Mucosa of descending colon (tissue), 3 donors: ENCODE data around the gene MTCH2. TPM values are rescaled to one million over a fixed set of nuclear protein-coding genes. Genes with fewer than 3 reads are reported as not detected.

ENCODE experiments used
- ATAC-seq: fragments of 200-7000 bp; cut with Tn5 transposase; one replicate; pipeline ENCODE4 v1.9.1; 2020; ENCODE audit warnings: mild to moderate bottlenecking, moderate library complexity
- DNase-seq, 3 donors: peaks; one replicate each; pipeline ENCODE4 v3.0.0-alpha.2; 2020
- H3K36me3 ChIP-seq: fragments of 200-600 bp; one replicate; pipeline ENCODE4 v1.8.0; 2021; ENCODE audit warnings: low read depth, mild to moderate bottlenecking
- H3K4me1 ChIP-seq: fragments of 200-600 bp; one replicate; pipeline ENCODE4 v1.8.0; 2021; ENCODE audit warnings: low read depth, mild to moderate bottlenecking
- H3K4me3 ChIP-seq: fragments of 200-600 bp; one replicate; pipeline ENCODE4 v1.8.0; 2021; ENCODE audit warnings: mild to moderate bottlenecking
- H3K9me3 ChIP-seq: fragments of 200-600 bp; one replicate; pipeline ENCODE4 v1.8.0; 2021; ENCODE audit warnings: mild to moderate bottlenecking
- intact Hi-C, 2 donors: fragments of 100-400 bp; cut with DNase I in 1 of 2; cut with micrococcal nuclease in 1 of 2; formaldehyde crosslinking; loops; one replicate each; pipeline versions ENCODE4 v1.11.0 to v1.11.1; 2022; cut with DNase I, micrococcal nuclease
- total RNA-seq, 3 donors: library from RNA; stranded (reverse); fragmentation: NEBNext Ultra II Directional in 2 of 3; extraction: Animal tissue kit (Norgen Biotek cat#: 25700) in 2 of 3; gene quantifications; one replicate each; pipeline versions ENCODE4 v1.2.1 to v1.2.4, GENCODE V29; 2021 to 2023
- TF ChIP-seq, protein P1 (sequence below): fragments of 200-600 bp; IDR thresholded peaks from one replicate; pipeline ENCODE4 v1.8.0; 2022; ENCODE audit warnings: antibody characterized with exemption, mild to moderate bottlenecking
- donor health status: DM: no; HTN: no; CAD: no; lungs with moderate emphysema.
- donor health status: DM: no; HTN: no; CAD: no.
- donor health status: DM: no; HTN: yes; CAD: no.

Gene MTCH2
- total RNA-seq, 3 donors from 2014 or later = 89.7 to 137 (median 126) TPM

DNA sequence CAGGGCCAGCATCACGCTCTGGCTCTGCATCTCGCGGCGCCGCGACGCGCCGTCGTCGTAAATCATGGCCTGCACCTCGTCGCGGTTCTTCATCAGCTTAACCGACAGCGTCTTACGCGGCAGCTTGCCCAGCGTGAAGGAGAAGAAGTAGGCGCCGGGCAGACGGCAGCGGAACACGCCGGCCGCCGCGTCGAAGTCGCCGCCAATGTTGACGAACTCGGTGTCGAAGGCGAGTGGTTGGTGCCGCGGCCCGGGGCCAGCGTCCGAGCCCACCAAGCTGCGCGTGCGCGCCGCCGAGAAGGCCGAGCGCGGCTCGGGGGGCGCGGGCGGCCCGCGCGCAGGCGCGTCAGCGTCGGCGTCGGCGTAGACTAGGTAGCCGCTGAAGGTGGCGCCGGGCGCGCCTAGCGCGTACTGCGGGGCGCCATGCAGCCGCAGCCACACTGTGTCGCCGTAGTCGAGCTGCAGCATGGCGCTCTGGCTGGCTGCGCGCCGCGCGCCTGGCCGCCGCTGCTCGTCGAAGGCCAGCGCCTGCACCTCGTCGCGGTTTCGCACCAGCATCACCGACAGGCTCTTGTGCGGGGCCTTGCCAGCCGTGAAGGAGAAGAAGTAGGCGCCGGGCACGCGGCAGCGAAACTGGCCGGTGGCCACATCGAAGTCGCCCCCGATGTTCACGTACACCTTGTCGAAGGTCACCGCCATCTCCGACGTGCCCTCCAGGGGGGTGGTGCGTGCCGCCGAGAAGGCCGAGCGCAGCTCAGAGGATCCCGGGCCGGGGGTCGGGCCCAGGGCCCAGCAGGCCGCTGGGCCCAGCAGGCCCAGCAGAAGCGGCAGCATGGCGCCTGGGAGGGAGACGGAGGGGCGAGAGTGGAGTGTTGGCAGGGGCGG lies 52.1 kb downstream of the MTCH2 start:
- no peak overlapping the region for H3K4me3 ChIP-seq
- H3K36me3 ChIP-seq = no peaks in the 10 kb centered on the region
- intact Hi-C loops = no loop called here
- ATAC-seq (no peak), DNase-seq (no peak)
- TF ChIP-seq, protein P1, sequence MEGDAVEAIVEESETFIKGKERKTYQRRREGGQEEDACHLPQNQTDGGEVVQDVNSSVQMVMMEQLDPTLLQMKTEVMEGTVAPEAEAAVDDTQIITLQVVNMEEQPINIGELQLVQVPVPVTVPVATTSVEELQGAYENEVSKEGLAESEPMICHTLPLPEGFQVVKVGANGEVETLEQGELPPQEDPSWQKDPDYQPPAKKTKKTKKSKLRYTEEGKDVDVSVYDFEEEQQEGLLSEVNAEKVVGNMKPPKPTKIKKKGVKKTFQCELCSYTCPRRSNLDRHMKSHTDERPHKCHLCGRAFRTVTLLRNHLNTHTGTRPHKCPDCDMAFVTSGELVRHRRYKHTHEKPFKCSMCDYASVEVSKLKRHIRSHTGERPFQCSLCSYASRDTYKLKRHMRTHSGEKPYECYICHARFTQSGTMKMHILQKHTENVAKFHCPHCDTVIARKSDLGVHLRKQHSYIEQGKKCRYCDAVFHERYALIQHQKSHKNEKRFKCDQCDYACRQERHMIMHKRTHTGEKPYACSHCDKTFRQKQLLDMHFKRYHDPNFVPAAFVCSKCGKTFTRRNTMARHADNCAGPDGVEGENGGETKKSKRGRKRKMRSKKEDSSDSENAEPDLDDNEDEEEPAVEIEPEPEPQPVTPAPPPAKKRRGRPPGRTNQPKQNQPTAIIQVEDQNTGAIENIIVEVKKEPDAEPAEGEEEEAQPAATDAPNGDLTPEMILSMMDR = no peak
- peaks cover 7% of the 10 kb centered on the region for H3K4me1 ChIP-seq
- H3K9me3 ChIP-seq = no peaks in the 10 kb centered on the region

DNA sequence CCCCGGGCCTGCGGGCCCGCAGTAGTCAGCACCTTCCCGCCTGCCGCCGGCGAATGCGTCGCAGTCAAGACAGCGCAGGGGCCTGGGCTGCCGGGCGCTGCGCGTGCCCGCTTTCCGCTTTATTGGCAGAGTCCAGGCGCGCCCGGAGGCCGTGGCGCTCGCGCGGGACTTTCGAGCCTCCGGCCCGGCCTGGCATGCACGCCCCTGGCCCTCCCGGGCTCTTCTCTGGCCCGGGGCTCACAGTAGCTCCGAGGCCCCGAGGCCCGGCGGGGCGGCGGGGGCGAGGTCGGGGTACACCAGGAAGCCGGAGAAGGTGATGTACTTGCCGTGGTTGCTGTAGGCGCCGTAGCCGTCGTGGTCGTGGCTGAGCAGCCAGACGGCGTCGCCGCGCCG lies 52.8 kb downstream of the MTCH2 start:
- Histone ChIP-seq H3K4me3 (no peak overlapping the region), H3K4me1 (peaks cover 7% of the 10 kb centered on the region), H3K9me3 (no peaks in the 10 kb centered on the region), H3K36me3 (no peaks in the 10 kb centered on the region)
- ATAC-seq (peak; percentile 41), DNase-seq (peak in 2 of 3 donors; percentile 11 to 37)
- intact Hi-C loops = no loop called here
- TF ChIP-seq, protein P1 = no peak

DNA sequence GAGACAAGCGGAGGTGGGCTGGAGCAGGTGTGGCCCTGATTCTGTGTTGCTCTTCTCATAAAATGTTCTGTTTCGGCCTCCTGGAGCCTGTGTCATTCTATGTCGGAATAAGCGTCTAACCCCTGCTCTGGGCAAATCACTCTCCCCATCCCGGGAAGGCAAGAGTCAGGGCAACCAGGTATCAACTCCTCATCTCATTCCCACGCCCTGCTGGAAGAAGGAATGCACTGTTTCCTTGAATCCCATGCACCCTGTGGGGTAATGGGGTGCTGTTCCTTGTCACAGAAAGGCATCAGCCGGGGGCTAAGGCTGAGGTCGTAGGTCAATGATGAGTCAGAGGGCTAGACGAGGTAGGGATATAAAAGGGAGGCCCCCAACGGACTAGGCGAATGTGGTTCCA lies 53.2 kb downstream of the MTCH2 start:
- DNase-seq = no peak
- Histone ChIP-seq H3K4me1 (peaks cover 7% of the 10 kb centered on the region), H3K4me3 (no peak overlapping the region), H3K9me3 (no peaks in the 10 kb centered on the region), H3K36me3 (no peaks in the 10 kb centered on the region)
- intact Hi-C loops = no loop called here
- TF ChIP-seq, protein P1 = no peak
- no peak for ATAC-seq

DNA sequence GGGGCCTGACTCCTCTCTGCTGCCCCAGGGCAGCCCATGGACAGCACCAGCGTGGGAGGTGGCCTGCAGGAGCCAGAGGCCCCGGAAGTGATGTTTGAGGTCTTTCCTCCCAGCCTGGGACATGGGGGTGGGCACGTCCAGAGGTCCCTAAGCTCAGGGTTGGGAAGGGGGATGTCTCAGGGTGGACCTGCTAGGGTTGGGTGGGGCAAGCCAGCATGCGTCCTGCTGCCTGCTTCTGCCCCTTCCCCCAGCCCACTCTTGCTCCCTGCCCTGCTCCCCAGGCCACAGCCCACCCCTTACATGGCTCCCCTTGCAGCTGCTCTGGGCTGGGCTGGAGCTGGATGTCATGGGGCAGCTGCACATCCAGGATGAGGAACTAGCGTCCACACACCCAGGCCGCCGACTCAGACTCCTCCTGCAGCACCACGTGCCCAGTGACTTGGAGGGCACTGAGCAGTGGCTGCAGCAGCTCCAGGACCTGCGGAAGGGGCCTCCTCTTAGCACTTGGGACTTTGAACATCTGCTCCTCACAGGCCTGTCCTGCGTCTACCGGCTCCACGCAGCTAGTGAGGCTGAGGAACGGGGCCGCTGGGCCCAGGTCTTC lies 54.5 kb downstream of the MTCH2 start:
- Histone ChIP-seq H3K36me3 (peaks cover 5% of the 10 kb centered on the region), H3K4me1 (no peaks in the 10 kb centered on the region), H3K9me3 (no peaks in the 10 kb centered on the region), H3K4me3 (no peak overlapping the region)
- peak; percentile 22 to 68 (median 42) for DNase-seq
- ATAC-seq = peak; percentile 50
- TF ChIP-seq, protein P1 = no peak
- intact Hi-C loops = no loop called here

DNA sequence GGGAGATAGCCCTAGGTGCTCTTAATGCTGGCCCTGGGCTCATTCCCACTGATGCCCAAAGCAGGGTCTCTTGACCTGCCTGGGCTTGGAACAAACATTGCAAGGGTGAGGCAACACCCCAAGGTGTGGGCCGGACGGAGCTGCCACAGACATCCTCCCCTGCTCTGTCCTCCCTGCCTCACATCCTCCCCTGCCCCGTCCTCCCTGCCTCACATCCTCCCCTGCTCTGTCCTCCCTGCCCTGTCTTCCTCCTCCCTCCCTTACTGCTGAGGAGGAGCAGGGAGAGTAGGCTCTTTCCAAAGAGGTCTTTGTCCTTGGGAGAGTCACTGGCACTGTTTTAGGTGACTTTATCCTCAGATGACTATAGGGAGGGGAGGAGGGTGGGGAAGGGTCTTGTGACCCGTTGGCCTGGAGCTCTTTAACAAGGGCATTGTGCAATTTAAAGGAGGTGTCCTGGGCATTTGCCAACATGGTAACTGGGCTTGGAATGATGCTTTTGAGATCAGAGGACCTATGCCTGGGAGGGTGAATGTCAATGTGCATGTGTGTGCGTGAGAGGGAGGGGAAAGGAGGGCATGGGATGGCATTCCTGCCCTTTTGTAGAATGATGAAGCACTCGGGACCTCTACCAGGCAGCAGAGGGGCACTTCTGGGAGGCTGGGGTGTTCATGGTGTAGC lies 55.2 kb downstream of the MTCH2 start:
- DNase-seq = no peak
- Histone ChIP-seq H3K9me3 (no peaks in the 10 kb centered on the region), H3K36me3 (peaks cover 9% of the 10 kb centered on the region), H3K4me1 (no peaks in the 10 kb centered on the region), H3K4me3 (no peak overlapping the region)
- TF ChIP-seq, protein P1 = no peak
- intact Hi-C loops = no loop called here
- no peak for ATAC-seq
